K562 (cell line): ENCODE measurements around the gene FAM124B. TPM values are rescaled to one million over a fixed set of nuclear protein-coding genes. Genes with fewer than 3 reads are reported as not detected.

ENCODE experiments used
- CEBPB ChIP-seq: fragments of 450-650 bp; IDR thresholded peaks from 2 replicates; pipeline ENCODE4 v1.6.1; 2016; ENCODE audit warnings: missing genetic modification characterization, missing compliant biosample characterization
- CEBPG ChIP-seq, 3 experiments: fragments of 200-800 bp in 1 of 3; sonication (Bioruptor generic) in 1 of 3; sonication (generic) in 1 of 3; formaldehyde crosslinking in 1 of 3; IDR thresholded peaks in 2 of 3; conservative IDR thresholded peaks in 1 of 3; 2 replicates each; pipeline versions ENCODE4 v1.6.1 to v1.8.0; 2016 to 2022; ENCODE audit warnings: missing compliant biosample characterization in 2 of 3, missing genetic modification characterization in 2 of 3, mild to moderate bottlenecking in 1 of 3, missing genetic modification reagents in 1 of 3
- CTCF ChIP-seq, 3 experiments: IDR thresholded peaks in 2 of 3; conservative IDR thresholded peaks in 1 of 3; 2 replicates each; pipeline ENCODE4 v1.5.1; 2011 to 2012; ENCODE audit warnings: low read length in 3 of 3, mild to moderate bottlenecking in 3 of 3, control low read depth in 2 of 3, improper control_type of control experiment in 1 of 3, inconsistent platforms in 1 of 3, low read depth in 1 of 3, mixed read lengths in 1 of 3, moderate library complexity in 1 of 3; ENCODE audit not compliant: insufficient read depth in 2 of 3
- IRF9 ChIP-seq: fragments of 450-650 bp; IDR thresholded peaks from 2 replicates; pipeline ENCODE4 v1.6.1; 2016; ENCODE audit warnings: missing biosample characterization, missing genetic modification characterization
- TSC22D4 ChIP-seq: fragments of 450-650 bp; IDR thresholded peaks from 2 replicates; pipeline ENCODE4 v1.6.1; 2016; ENCODE audit warnings: missing genetic modification characterization, missing biosample characterization, control low read depth
- YY1 ChIP-seq, 3 experiments: IDR thresholded peaks; 2 replicates each; pipeline ENCODE4 v1.6.1; 2011; ENCODE audit warnings: low read length in 2 of 3, mild to moderate bottlenecking in 2 of 3, moderate library complexity in 2 of 3, borderline replicate concordance in 1 of 3, control low read depth in 1 of 3, low read depth in 1 of 3; ENCODE audit not compliant: insufficient read depth in 3 of 3, insufficient replicate concordance in 2 of 3, control insufficient read depth in 1 of 3, insufficient read length in 1 of 3; ENCODE audit errors: extremely low read depth in 1 of 3
- ZBTB33 ChIP-seq: sonication (generic); formaldehyde crosslinking; IDR thresholded peaks from 2 replicates; pipeline ENCODE4 v1.8.1; 2023; ENCODE audit warnings: mild to moderate bottlenecking, missing genetic modification reagents
- ZNF146 ChIP-seq: IDR thresholded peaks from one replicate; pipeline ENCODE4 v1.6.1; 2018; ENCODE audit warnings: missing compliant biosample characterization; ENCODE audit not compliant: unreplicated experiment
- ZNF668 ChIP-seq: fragments of 250-450 bp; sonication (Bioruptor Pico); IDR thresholded peaks from 2 replicates; pipeline ENCODE4 v1.8.0; 2022; ENCODE audit warnings: mild to moderate bottlenecking, inconsistent platforms
- polyA plus RNA-seq, 8 experiments: library from polyadenylated mRNA; depleted of rRNA in 4 of 8; stranded (reverse) in 5 of 8; unstranded in 3 of 8; fragments of >200 nt; fragmentation: Nextera tagmentation in 2 of 8; fragmentation: Illumina TruSeq in 1 of 8; extraction: Ambion mirVana in 2 of 8; extraction: Trizol in 1 of 8; gene quantifications; 2 replicates each; pipeline versions ENCODE4 v1.2.1 to v1.2.3, GENCODE V29; 2011 to 2014; ENCODE audit warnings: inconsistent platforms in 1 of 8, missing spikeins in 1 of 8
- total RNA-seq, 7 experiments: library from RNA; depleted of rRNA in 6 of 7; stranded (reverse); fragments of >200 nt in 6 of 7; fragmentation: Illumina TruSeq in 2 of 7; extraction: Trizol in 2 of 7; gene quantifications; 2 replicates each; pipeline versions ENCODE4 v1.2.1 to v1.2.3, GENCODE V29; 2011 to 2021; ENCODE audit warnings: low replicate concordance in 1 of 7
- TF ChIP-seq, protein P1 (sequence below): fragments of 450-650 bp; formaldehyde crosslinking; IDR thresholded peaks from 2 replicates; pipeline ENCODE4 v1.4.0; 2020; ENCODE audit warnings: mild to moderate bottlenecking, moderate library complexity

Gene FAM124B
- total and polyA plus RNA-seq, 9 of the 15 experiments (the other 6 are each of a cell fraction or from before 2014, with no cell fraction given): 6.2 to 21.4 (median 9.3) TPM

- TF ChIP-seq, protein P1, sequence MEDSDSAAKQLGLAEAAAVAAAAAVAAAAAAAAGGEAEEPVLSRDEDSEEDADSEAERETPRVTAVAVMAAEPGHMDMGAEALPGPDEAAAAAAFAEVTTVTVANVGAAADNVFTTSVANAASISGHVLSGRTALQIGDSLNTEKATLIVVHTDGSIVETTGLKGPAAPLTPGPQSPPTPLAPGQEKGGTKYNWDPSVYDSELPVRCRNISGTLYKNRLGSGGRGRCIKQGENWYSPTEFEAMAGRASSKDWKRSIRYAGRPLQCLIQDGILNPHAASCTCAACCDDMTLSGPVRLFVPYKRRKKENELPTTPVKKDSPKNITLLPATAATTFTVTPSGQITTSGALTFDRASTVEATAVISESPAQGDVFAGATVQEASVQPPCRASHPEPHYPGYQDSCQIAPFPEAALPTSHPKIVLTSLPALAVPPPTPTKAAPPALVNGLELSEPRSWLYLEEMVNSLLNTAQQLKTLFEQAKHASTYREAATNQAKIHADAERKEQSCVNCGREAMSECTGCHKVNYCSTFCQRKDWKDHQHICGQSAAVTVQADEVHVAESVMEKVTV (CRISPR knock-in tag): peak; percentile 70
- peak; percentile 55; the same call in 1 of the 2 replicates for TF ChIP-seq IRF9 (tag)
- TF ChIP-seq CTCF (IDR thresholded peaks at IDR 0.05 in 2 of 3, conservative IDR thresholded peaks at IDR 0.05 in 1 of 3; ENCODE audit: insufficient read depth in 2 of 3, low read depth in 1 of 3, low read length in 3 of 3): peak; percentile 60 to 79 (median 64)
- no peak for TF ChIP-seq YY1 (IDR thresholded peaks at IDR 0.05; ENCODE audit: borderline replicate concordance in 1 of 3, control insufficient read depth in 1 of 3, extremely low read depth in 1 of 3, insufficient read depth in 3 of 3, insufficient read length in 1 of 3, insufficient replicate concordance in 2 of 3, low read depth in 1 of 3, low read length in 2 of 3)
- no peak for TF ChIP-seq ZNF668 (CRISPR knock-in tag)
- TF ChIP-seq TSC22D4: no peak
- no peak for TF ChIP-seq ZNF146 (CRISPR knock-in tag)
- peak; percentile 75; the same call in 1 of the 2 replicates for TF ChIP-seq CEBPG (CRISPR knock-in tag; IDR thresholded peaks at IDR 0.05)
- peak; percentile 88 to 96 for TF ChIP-seq CEBPG (tag; conservative IDR thresholded peaks at IDR 0.05 in 1 of 2, IDR thresholded peaks at IDR 0.05 in 1 of 2)
- TF ChIP-seq CEBPB: peak; percentile 97
- TF ChIP-seq ZBTB33: no peak
These were observed 44.6 kb downstream of the FAM124B start (continued) for GRCh38 chr2:224357098-224357901.
